Amygdala (tissue), 56 donors: ENCODE data around the gene XYLT1.

Experiments
- DNase-seq, 56 donors: peaks; one replicate each; lab custom pipeline; 2025; lab: John Stamatoyannopoulos, UW

The XYLT1 gene

GRCh38 chr16:17219991-17220390 lies 250.8 kb downstream of the XYLT1 start:
- no peak for DNase-seq

DNA sequence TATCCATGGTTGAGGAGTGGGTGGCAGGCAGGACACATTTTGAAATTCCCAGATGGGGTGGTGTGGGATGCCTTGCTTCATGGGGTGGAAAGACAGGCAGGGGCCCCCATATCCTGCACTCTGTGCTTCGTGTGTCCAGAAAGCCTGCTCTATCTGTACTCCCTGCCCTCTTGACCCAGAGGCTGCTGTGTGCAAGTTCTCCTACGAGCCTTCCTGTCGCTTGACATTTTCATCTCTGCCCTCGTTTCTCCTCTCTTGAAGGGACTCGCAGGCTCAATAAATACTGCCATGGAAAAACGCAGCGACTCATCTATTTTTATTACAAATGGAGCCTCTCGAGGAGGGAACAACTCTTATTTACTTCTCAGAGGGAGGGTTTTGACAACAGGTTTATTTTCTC lies 254.8 kb downstream of the XYLT1 start:
- DNase-seq: no peak

DNA sequence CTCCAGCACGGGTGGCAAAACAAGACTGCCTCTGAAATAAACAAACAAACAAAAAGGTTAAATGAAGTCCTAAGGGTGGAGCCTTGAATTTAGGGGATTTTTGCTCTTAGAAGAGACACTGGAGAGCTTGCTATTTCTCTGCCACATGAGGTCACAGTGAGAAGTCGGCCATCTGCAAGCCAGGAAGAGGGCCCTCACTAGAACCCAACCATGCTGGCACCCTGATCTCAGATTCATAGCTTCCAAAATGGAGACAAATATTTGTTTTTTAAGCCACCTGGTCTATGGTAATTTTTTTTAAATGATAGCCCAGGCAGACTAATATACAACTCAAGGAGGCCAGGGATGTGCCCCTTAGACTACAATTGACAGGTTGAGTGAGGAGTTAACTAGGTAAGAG lies 255.5 kb downstream of the XYLT1 start:
- DNase-seq: no peak

GRCh38 chr16:17213974-17214373 lies 256.8 kb downstream of the XYLT1 start:
- no peak for DNase-seq

- no peak for DNase-seq
Measured at GRCh38 chr16:17213025-17213424, 257.7 kb downstream of the XYLT1 start.

GRCh38 chr16:17212606-17213005 lies 258.2 kb downstream of the XYLT1 start:
- DNase-seq: no peak

DNA sequence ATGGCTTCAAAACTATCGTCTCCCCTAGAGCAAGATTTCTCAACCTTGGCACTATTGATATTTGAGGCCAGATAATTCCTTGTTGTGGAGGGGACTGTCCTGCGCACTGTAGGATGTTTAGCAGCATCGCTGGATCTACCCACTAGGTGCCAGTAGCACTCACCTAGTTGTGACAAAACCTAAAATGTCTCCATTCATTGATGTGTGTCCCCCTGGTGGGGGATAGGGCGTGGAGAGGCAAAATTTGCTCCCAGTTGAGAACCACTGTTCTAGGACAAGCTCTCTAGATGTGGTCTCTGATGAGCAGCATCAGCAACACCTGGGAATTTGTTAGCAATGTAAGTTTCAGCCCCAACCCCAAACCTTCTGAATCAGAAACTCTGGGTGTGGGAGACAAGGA lies 259.0 kb downstream of the XYLT1 start:
- no peak for DNase-seq

DNA sequence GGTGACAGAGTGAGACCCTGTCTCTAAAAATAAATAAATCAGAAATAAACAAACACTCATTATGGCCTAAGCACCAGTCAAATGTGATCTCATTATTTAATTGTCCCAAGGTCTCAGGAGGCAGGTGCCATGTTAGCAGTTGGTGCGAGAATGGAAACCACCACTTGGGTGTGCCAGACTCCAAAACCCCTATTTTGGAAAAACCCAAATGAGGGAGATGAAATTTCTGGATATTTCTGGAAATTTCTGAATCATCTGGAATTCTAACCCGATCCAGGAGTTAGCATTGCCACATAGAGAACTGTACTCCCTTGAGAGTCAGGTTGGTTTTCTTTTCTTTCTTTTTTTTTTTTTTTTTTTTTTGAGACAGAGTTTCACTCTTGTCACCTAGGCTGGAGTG lies 264.0 kb downstream of the XYLT1 start:
- no peak for DNase-seq

- DNase-seq: peak in 10 of 56 donors; percentile 2 to 36 (median 12)
Measured at GRCh38 chr16:17205279-17206211, 265.2 kb downstream of the XYLT1 start.

DNA sequence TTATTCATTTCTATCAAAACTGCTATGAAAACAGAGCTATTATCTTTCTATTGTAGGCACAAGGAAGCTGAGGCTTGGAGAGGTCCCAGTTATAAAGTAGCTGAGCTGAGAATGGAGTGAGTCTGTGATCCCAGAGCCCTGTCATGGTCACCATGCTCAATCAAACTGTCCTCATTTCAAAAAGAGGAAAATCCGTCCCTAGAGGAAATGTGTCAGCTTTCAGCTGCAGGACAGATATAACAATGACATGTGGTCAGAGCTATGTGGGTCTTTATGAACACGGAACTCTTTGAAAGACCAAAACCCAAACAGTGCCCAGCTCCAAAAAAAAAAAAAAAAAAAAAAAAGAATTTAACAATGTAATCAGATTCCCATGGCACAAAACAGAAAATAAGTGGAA lies 266.1 kb downstream of the XYLT1 start:
- no peak for DNase-seq

DNA sequence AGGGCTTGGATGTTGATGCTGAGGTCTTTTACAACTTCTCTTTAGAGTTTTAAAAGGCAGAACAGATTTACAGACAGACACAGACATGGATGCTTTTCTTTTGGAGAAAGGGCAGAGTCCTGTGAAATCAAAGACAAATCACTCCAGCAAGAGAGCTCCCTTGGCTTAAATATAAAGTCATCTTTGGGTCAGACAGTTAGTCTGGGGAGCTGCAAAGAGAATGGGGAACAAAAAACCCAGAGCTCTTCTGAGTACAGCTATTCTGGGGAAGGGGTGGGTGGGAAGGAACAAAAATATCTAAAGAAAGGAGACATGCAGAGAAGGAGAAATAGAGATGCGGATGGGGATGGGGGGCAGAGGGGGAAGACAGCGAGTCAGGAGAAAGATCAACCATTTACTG lies 266.6 kb downstream of the XYLT1 start:
- DNase-seq: peak in 1 of 56 donors; percentile 4

DNA sequence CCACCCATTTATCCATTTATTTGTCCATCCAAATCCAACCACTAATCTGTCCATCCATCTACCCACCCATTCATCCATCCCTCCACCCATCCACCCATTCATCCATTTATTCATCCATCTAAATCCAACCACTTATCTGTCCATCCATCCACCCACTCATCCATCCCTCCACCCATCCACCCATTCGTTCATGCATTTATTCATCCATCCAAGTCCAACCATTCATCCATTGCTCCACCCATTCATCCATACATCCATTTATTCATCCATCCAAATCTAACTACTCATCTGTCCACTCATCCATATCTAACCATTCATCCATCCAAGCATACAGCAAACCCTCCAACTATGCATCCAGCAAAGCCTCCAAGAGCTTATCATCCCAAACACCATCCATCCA lies 267.3 kb downstream of the XYLT1 start:
- no peak for DNase-seq

DNA sequence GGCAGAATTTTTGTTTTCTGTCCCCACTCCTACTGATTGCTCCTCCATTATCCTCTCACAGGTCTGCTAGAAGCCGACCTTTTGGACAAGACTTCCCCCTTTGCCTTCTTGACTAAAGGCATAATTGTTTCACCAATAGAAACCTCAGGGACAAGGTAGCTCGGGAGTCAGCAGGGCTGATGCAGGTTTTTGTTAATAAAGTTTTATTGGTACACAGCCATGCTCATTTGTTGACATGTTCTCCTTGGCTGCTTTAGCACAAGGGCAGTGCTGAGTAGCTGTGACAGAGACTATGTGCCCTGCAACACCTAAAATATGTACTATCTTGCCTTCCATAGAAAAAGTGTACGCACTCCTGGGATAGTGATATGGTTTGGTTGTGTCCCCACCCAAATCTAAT lies 271.6 kb downstream of the XYLT1 start:
- DNase-seq: no peak

- no peak for DNase-seq
Measured at GRCh38 chr16:17196526-17196925, 274.2 kb downstream of the XYLT1 start.

DNA sequence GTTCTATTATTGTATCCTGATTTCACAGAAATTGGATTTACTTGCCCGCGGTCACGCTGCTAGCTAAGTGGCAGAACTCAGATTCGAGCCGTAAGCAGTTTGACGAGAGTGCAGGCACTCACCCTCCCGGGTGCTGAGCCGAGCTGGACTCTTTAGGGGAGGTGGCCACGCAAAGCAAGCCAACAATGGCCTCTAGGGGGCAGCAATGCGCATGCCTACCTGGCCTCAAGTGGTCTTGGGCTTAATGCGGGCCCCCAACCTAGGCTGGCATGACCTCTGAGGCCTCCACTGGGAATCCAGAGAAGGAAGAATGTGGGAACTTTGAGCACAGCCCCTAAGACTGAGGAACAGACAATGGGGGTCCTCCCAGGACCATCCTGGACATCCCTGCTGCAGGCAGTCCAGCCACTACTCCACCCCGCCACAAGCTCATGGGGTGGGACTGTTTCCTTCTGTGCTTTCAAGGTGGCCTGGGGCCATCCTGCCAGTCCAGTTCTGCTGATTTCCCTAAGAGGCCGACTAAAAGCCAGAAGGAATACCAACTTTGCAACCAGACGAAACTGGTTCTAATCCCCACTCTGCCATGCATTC lies 276.5 kb downstream of the XYLT1 start:
- peak in 22 of 56 donors; percentile 4 to 61 (median 17) for DNase-seq

GRCh38 chr16:17193566-17194100 lies 277.1 kb downstream of the XYLT1 start:
- no peak for DNase-seq

GRCh38 chr16:17184026-17184425 lies 286.7 kb downstream of the XYLT1 start:
- DNase-seq: peak in 1 of 56 donors; percentile 7

- DNase-seq: no peak
Measured at GRCh38 chr16:17177959-17178905, 292.5 kb downstream of the XYLT1 start.

DNA sequence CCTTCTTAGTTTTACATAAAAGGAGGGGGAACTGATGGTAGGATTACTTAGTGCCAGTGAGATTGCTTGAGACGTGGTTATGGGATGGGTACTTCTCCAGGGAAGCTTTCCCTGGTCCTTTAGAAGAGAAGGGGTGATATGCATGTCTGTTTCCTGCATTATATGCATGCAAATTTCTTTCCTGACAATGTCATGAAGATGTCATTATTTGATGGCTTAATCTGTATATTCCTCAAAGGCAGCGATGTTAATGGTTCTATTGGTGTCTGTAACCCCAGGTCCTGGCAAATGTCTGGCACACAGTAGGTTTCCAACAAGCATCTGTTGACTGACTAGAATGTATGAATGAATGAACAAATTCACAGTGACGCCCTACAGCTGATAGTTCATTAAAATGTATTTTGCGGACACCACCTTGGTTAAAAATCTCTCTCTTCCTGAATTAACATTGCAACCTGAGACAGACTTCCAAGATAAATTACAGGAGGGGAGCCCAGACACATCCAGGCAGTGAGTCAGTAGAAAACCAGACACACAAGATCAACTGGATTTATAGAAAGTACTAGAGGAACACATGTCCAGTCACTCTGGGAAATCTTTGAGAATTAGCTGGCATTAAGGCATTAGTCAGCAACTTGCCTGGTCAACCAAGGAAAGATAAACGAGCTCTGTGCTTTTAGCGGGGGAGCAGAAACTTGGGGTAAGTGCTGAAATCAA lies 293.4 kb downstream of the XYLT1 start:
- no peak for DNase-seq

- no peak for DNase-seq
Measured at GRCh38 chr16:17176199-17176598, 294.6 kb downstream of the XYLT1 start.
